ENCODE measurements around the gene MEF2A.

MEF2A gene

DNA sequence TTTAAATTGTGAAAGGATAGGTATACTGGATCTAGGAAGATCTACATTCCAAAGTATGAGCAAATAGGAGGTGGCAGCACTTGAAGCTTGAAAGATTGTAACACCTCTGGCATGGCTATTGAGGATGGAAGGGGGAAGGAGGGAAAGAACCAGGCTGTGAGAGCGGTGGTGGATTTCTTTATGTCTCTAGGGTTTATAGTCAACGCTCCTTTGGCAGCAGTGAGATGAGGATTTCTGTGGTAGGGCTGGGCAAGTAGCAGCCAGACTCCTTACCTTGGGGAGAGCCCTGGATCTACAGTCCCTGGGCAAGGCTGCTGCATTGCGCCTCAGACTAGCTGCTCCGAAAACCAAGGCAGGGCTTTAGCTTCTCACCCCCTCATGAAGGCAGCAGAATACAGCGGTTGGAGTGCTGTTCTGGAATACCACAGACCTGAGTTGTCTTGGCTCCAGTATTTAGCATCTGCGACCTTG, 53.2 kb downstream of the MEF2A start:
- no peak overlapping the region for H3K4me2 ChIP-seq (ENCODE audit: insufficient read depth, low read length)

DNA sequence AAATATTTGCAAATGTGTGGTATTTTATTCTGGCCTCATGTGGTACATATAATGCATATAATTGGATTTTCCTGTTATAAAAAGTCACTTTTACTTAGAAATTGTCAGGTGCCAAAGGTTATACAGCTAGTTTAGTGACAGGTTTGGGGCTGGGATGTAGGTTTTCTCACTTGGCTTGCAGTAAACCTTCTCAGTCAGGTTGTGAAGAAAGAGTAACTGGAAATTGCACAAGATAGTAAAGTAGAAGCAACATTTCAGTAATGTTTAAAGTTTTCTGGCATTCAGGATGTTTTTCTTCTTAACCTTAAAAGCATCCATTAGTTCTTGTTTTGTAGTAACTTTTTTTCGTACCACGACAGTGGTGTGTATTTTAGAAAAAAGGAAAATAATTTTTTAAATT, 53.9 kb downstream of the MEF2A start:
- Histone ChIP-seq H3K9ac (ENCODE audit: low read depth, low read length) (no peak overlapping the region), H3K27ac (ENCODE audit: low read length) (no peak overlapping the region), H3K27me3 (ENCODE audit: insufficient read depth, low read length, poor library complexity) (no peaks in the 10 kb centered on the region), H3K4me2 (ENCODE audit: insufficient read depth, low read length) (no peak overlapping the region), H3K36me3 (ENCODE audit: insufficient read depth, low read length) (0 out of 2 replicates have a peak, but pooled peaks cover 3% of the 10 kb centered on the region), H3K4me3 (ENCODE audit: low read depth in 1 of 2, low read length in 2 of 2) (no peak overlapping the region), H2AFZ (ENCODE audit: low read depth, low read length) (no peak overlapping the region), H3K9me3 (ENCODE audit: insufficient read depth, low read length, severe bottlenecking) (peaks cover 4% of the 10 kb centered on the region), H3K79me2 (ENCODE audit: insufficient read depth, low read length) (peaks cover 97% of the 10 kb centered on the region), H3K4me1 (ENCODE audit: insufficient read depth, low read length) (no peaks in the 10 kb centered on the region; the same call in 1 of the 2 replicates), H4K20me1 (ENCODE audit: insufficient read depth, low read length) (peaks cover 20% of the 10 kb centered on the region; the same call in 1 of the 2 replicates)
- DNase-seq (no peak), ATAC-seq (ENCODE audit: insufficient read depth, low read depth) (no peak)
- no peak for TF ChIP-seq EZH2 (IDR thresholded peaks at IDR 0.05; ENCODE audit: borderline replicate concordance, low read depth, low read length, severe bottlenecking)
- TF ChIP-seq, protein P1, sequence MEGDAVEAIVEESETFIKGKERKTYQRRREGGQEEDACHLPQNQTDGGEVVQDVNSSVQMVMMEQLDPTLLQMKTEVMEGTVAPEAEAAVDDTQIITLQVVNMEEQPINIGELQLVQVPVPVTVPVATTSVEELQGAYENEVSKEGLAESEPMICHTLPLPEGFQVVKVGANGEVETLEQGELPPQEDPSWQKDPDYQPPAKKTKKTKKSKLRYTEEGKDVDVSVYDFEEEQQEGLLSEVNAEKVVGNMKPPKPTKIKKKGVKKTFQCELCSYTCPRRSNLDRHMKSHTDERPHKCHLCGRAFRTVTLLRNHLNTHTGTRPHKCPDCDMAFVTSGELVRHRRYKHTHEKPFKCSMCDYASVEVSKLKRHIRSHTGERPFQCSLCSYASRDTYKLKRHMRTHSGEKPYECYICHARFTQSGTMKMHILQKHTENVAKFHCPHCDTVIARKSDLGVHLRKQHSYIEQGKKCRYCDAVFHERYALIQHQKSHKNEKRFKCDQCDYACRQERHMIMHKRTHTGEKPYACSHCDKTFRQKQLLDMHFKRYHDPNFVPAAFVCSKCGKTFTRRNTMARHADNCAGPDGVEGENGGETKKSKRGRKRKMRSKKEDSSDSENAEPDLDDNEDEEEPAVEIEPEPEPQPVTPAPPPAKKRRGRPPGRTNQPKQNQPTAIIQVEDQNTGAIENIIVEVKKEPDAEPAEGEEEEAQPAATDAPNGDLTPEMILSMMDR (IDR thresholded peaks at IDR 0.05; ENCODE audit: borderline replicate concordance, extremely low read depth, low read length, poor library complexity, severe bottlenecking), result no peak

More for the DNA sequence above, 53.2 kb downstream of the MEF2A start:
- no peaks in the 10 kb centered on the region for H3K36me3 ChIP-seq (ENCODE audit: insufficient read depth, low read length)
- H3K27me3 ChIP-seq (ENCODE audit: insufficient read depth, low read length, poor library complexity), result no peaks in the 10 kb centered on the region
- H3K79me2 ChIP-seq (ENCODE audit: insufficient read depth, low read length), result peaks cover 97% of the 10 kb centered on the region
- H3K27ac ChIP-seq (ENCODE audit: low read length), result no peak overlapping the region
- peaks cover under 1% of the 10 kb centered on the region for H3K9me3 ChIP-seq (ENCODE audit: insufficient read depth, low read length, severe bottlenecking)
- no peaks in the 10 kb centered on the region; the same call in 1 of the 2 replicates for H3K4me1 ChIP-seq (ENCODE audit: insufficient read depth, low read length)
- TF ChIP-seq EZH2 (IDR thresholded peaks at IDR 0.05; ENCODE audit: borderline replicate concordance, low read depth, low read length, severe bottlenecking), result no peak
- TF ChIP-seq, protein P1 (IDR thresholded peaks at IDR 0.05; ENCODE audit: borderline replicate concordance, extremely low read depth, low read length, poor library complexity, severe bottlenecking), result no peak
- peaks cover 26% of the 10 kb centered on the region; the same call in 1 of the 2 replicates for H4K20me1 ChIP-seq (ENCODE audit: insufficient read depth, low read length)
- no peak overlapping the region for H3K4me3 ChIP-seq (ENCODE audit: low read depth in 1 of 2, low read length in 2 of 2)
- DNase-seq (no peak), ATAC-seq (ENCODE audit: insufficient read depth, low read depth) (no peak)
- no peak overlapping the region for H2AFZ ChIP-seq (ENCODE audit: low read depth, low read length)
- no peak overlapping the region for H3K9ac ChIP-seq (ENCODE audit: low read depth, low read length)

DNA sequence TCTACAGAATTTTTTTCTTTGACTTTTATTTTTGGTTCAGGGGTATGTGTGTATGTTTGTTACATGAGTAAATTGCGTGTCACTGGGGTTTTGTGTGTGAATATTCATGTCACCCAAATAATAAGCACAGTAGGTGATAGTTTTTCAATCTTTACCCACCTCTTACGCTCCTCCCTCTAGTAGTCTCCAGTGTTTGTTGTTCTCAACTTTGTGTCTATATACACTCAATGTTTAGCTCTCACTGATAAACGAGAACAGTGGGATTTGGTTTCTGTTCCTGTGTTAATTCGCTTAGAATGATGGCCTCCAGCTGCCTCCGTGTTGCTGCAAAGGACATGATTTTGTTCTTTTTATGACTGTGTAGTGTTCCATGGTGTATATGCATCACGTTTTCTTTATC, 54.4 kb downstream of the MEF2A start:
- DNase-seq, result no peak
- Histone ChIP-seq H3K4me2 (ENCODE audit: insufficient read depth, low read length) (no peak overlapping the region), H3K4me3 (ENCODE audit: low read depth in 1 of 2, low read length in 2 of 2) (no peak overlapping the region), H4K20me1 (ENCODE audit: insufficient read depth, low read length) (peaks cover 18% of the 10 kb centered on the region; the same call in 1 of the 2 replicates), H3K9me3 (ENCODE audit: insufficient read depth, low read length, severe bottlenecking) (peaks cover 7% of the 10 kb centered on the region), H3K36me3 (ENCODE audit: insufficient read depth, low read length) (0 out of 2 replicates have a peak, but pooled peaks cover 3% of the 10 kb centered on the region), H2AFZ (ENCODE audit: low read depth, low read length) (no peak overlapping the region), H3K4me1 (ENCODE audit: insufficient read depth, low read length) (no peaks in the 10 kb centered on the region; the same call in 1 of the 2 replicates), H3K27ac (ENCODE audit: low read length) (no peak overlapping the region), H3K9ac (ENCODE audit: low read depth, low read length) (no peak overlapping the region), H3K79me2 (ENCODE audit: insufficient read depth, low read length) (peaks cover 97% of the 10 kb centered on the region), H3K27me3 (ENCODE audit: insufficient read depth, low read length, poor library complexity) (no peaks in the 10 kb centered on the region)
- no peak for TF ChIP-seq EZH2 (IDR thresholded peaks at IDR 0.05; ENCODE audit: borderline replicate concordance, low read depth, low read length, severe bottlenecking)
- TF ChIP-seq, protein P1 (IDR thresholded peaks at IDR 0.05; ENCODE audit: borderline replicate concordance, extremely low read depth, low read length, poor library complexity, severe bottlenecking), result no peak
- ATAC-seq (ENCODE audit: insufficient read depth, low read depth), result no peak
